ENCODE results near the gene IGF1R. TPM values are rescaled to one million over a fixed set of nuclear protein-coding genes. Genes with fewer than 3 reads are reported as not detected.

IGF1R gene
- total and polyA plus RNA-seq, 2 experiments from 2014 or later, result 10.8 to 42.9 TPM

GRCh38 chr15:98743177-98743576 is 94.8 kb downstream of the IGF1R start:
- H3K27ac ChIP-seq, result no peak overlapping the region
- peaks cover 23% of the 10 kb centered on the region for H4K20me1 ChIP-seq (ENCODE audit: insufficient read depth, poor library complexity, severe bottlenecking)
- no peak overlapping the region for H3K4me2 ChIP-seq
- no peaks in the 10 kb centered on the region for H3K36me3 ChIP-seq (replicated peaks; ENCODE audit: insufficient read depth, low read depth)
- 94% methylated on average over 6 of the region's 6 CpGs for WGBS (ENCODE audit: low lambda C conversion rate, missing lambda C conversion rate)
- H3K79me2 ChIP-seq, result peaks cover 99% of the 10 kb centered on the region
- H2AFZ ChIP-seq, result no peak overlapping the region
- no peaks in the 10 kb centered on the region for H3K9me3 ChIP-seq (ENCODE audit: low read depth)
- no peaks in the 10 kb centered on the region for H3K9me2 ChIP-seq (replicated peaks; ENCODE audit: insufficient read depth)
- TF ChIP-seq EZH2 (IDR thresholded peaks at IDR 0.05; ENCODE audit: borderline replicate concordance) (no peak), EZH2phosphoT487 (IDR thresholded peaks at IDR 0.05; ENCODE audit: low read depth, severe bottlenecking, unreplicated experiment) (no peak), CTCF (IDR thresholded peaks at IDR 0.05; ENCODE audit: poor library complexity) (no peak)
- H3K27me3 ChIP-seq, result no peaks in the 10 kb centered on the region
- no peak overlapping the region for H3K4me3 ChIP-seq
- peaks cover 53% of the 10 kb centered on the region for H3K4me1 ChIP-seq (ENCODE audit: insufficient read depth)
- DNase-seq (ENCODE audit: low spot score), result no peak

GRCh38 chr15:98744506-98744905 is 96.2 kb downstream of the IGF1R start:
- Histone ChIP-seq H3K27ac (peak overlapping the region; percentile 29), H3K9me2 (replicated peaks; ENCODE audit: insufficient read depth) (no peaks in the 10 kb centered on the region)
- WGBS (ENCODE audit: low lambda C conversion rate, missing lambda C conversion rate), result 50% methylated on average over 2 of the region's 2 CpGs

DNA sequence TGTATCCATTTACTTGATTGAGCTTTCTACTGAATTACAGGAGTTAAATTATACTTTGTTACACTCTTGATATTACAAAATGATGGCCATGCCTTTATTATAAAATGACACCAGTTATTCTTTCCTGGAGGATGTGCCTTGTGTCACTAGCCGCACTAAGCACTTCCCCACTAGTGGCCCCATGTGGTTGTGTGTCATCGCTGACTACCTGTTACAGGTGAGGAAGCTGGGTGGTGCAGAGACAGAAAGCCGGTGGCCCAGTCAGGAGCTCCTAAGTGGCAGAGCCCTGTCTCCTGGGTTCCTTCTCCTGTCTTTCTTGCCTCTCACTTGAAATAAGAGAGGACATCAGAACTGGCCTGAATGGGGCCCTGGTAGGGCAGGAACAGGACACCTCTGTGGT is 96.8 kb downstream of the IGF1R start:
- H3K4me2 ChIP-seq, result peak overlapping the region; percentile 20
- no peak overlapping the region for H3K4me3 ChIP-seq
- H3K27me3 ChIP-seq, result no peaks in the 10 kb centered on the region
- H3K9me3 ChIP-seq (ENCODE audit: low read depth), result no peaks in the 10 kb centered on the region
- peak overlapping the region; percentile 29 for H3K27ac ChIP-seq
- H4K20me1 ChIP-seq (ENCODE audit: insufficient read depth, poor library complexity, severe bottlenecking), result peaks cover 35% of the 10 kb centered on the region
- 91% methylated on average over 3 of the region's 3 CpGs for WGBS (ENCODE audit: low lambda C conversion rate, missing lambda C conversion rate)
- H3K9me2 ChIP-seq (replicated peaks; ENCODE audit: insufficient read depth), result no peaks in the 10 kb centered on the region
- no peak for TF ChIP-seq EZH2phosphoT487 (IDR thresholded peaks at IDR 0.05; ENCODE audit: low read depth, severe bottlenecking, unreplicated experiment)
- TF ChIP-seq EZH2 (IDR thresholded peaks at IDR 0.05; ENCODE audit: borderline replicate concordance), result no peak
- no peak for TF ChIP-seq CTCF (IDR thresholded peaks at IDR 0.05; ENCODE audit: poor library complexity)
- H3K36me3 ChIP-seq (replicated peaks; ENCODE audit: insufficient read depth, low read depth), result no peaks in the 10 kb centered on the region
- peak; percentile 34 for DNase-seq (ENCODE audit: low spot score)
- H3K79me2 ChIP-seq, result peaks cover 99% of the 10 kb centered on the region
- H3K4me1 ChIP-seq (ENCODE audit: insufficient read depth), result peaks cover 40% of the 10 kb centered on the region
- no peak overlapping the region for H2AFZ ChIP-seq

More at GRCh38 chr15:98744506-98744905, 96.2 kb downstream of the IGF1R start:
- Histone ChIP-seq H2AFZ (no peak overlapping the region), H3K4me2 (no peak overlapping the region), H3K27me3 (no peaks in the 10 kb centered on the region), H3K4me1 (ENCODE audit: insufficient read depth) (peaks cover 41% of the 10 kb centered on the region), H3K79me2 (peaks cover 99% of the 10 kb centered on the region), H3K36me3 (replicated peaks; ENCODE audit: insufficient read depth, low read depth) (no peaks in the 10 kb centered on the region), H4K20me1 (ENCODE audit: insufficient read depth, poor library complexity, severe bottlenecking) (peaks cover 35% of the 10 kb centered on the region), H3K4me3 (no peak overlapping the region), H3K9me3 (ENCODE audit: low read depth) (no peaks in the 10 kb centered on the region)
- no peak for TF ChIP-seq EZH2 (IDR thresholded peaks at IDR 0.05; ENCODE audit: borderline replicate concordance)
- TF ChIP-seq EZH2phosphoT487 (IDR thresholded peaks at IDR 0.05; ENCODE audit: low read depth, severe bottlenecking, unreplicated experiment), result no peak
- no peak for TF ChIP-seq CTCF (IDR thresholded peaks at IDR 0.05; ENCODE audit: poor library complexity)
- no peak for DNase-seq (ENCODE audit: low spot score)
